GM12874 (cell line): ENCODE measurements around the gene ASXL3.

Experiments
- CTCF ChIP-seq: IDR thresholded peaks from 2 replicates; pipeline ENCODE4 v1.5.1; 2011; ENCODE audit warnings: low read depth, mild to moderate bottlenecking, control low read depth, low read length, moderate library complexity; ENCODE audit not compliant: insufficient read depth

The ASXL3 gene

GRCh38 chr18:33660696-33661310 is 82.8 kb downstream of the ASXL3 start:
- no peak for TF ChIP-seq CTCF

- no peak for TF ChIP-seq CTCF
These were observed 86.3 kb downstream of the ASXL3 start for GRCh38 chr18:33664241-33664874.

- no peak for TF ChIP-seq CTCF
These were observed 87.2 kb downstream of the ASXL3 start for GRCh38 chr18:33665187-33665586.

GRCh38 chr18:33665641-33666040 is 87.6 kb downstream of the ASXL3 start:
- TF ChIP-seq CTCF: no peak

- TF ChIP-seq CTCF: no peak
These were observed 88.9 kb downstream of the ASXL3 start for GRCh38 chr18:33666915-33667314.

- TF ChIP-seq CTCF: no peak
These were observed 91.6 kb downstream of the ASXL3 start for GRCh38 chr18:33669589-33669988.

- no peak for TF ChIP-seq CTCF
These were observed 92.0 kb downstream of the ASXL3 start for GRCh38 chr18:33670029-33670428.
